ENCODE results near the gene SLC18A3. TPM values are rescaled to one million over a fixed set of nuclear protein-coding genes. Genes with fewer than 3 reads are reported as not detected.

The SLC18A3 gene
- total RNA-seq, 1 donor from 2014 or later, result not detected

GRCh38 chr10:49650724-49651034, 40.6 kb downstream of the SLC18A3 start:
- TF ChIP-seq, protein P1, sequence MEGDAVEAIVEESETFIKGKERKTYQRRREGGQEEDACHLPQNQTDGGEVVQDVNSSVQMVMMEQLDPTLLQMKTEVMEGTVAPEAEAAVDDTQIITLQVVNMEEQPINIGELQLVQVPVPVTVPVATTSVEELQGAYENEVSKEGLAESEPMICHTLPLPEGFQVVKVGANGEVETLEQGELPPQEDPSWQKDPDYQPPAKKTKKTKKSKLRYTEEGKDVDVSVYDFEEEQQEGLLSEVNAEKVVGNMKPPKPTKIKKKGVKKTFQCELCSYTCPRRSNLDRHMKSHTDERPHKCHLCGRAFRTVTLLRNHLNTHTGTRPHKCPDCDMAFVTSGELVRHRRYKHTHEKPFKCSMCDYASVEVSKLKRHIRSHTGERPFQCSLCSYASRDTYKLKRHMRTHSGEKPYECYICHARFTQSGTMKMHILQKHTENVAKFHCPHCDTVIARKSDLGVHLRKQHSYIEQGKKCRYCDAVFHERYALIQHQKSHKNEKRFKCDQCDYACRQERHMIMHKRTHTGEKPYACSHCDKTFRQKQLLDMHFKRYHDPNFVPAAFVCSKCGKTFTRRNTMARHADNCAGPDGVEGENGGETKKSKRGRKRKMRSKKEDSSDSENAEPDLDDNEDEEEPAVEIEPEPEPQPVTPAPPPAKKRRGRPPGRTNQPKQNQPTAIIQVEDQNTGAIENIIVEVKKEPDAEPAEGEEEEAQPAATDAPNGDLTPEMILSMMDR (conservative IDR thresholded peaks at IDR 0.05; ENCODE audit: low read depth, low read length), result no peak
- no peak for DNase-seq (ENCODE audit: low read depth)
- H3K4me3 ChIP-seq (ENCODE audit: low read depth, low read length), result no peak overlapping the region

- TF ChIP-seq, protein P1 (conservative IDR thresholded peaks at IDR 0.05; ENCODE audit: low read depth, low read length), result no peak
- H3K4me3 ChIP-seq (ENCODE audit: low read depth, low read length), result no peak overlapping the region
- DNase-seq (ENCODE audit: low read depth), result no peak
These were observed 41.1 kb downstream of the SLC18A3 start for GRCh38 chr10:49651039-49651835.

DNA sequence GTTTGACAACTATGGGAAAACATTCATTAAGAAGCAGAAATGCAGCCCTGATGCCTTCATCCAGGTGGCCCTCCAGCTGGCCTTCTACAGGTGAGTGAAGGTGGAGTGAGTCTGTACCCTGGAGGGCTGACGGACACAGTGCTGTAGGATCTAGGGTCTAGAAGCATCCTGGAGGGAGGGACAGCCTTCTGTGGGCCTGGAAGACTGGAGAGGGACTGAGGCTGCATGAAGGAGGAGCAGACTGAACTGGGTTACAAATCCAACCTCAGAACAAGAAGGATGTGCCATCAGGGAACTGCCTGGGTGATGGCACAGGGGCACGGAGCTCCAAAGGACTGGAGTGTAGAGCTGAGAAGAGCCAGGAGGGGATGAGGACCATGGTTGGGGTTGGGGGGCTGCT, 41.8 kb downstream of the SLC18A3 start:
- no peak for DNase-seq (ENCODE audit: low read depth)
- TF ChIP-seq, protein P1 (conservative IDR thresholded peaks at IDR 0.05; ENCODE audit: low read depth, low read length), result no peak
- no peak overlapping the region for H3K4me3 ChIP-seq (ENCODE audit: low read depth, low read length)

GRCh38 chr10:49652421-49653272, 42.5 kb downstream of the SLC18A3 start:
- TF ChIP-seq, protein P1 (conservative IDR thresholded peaks at IDR 0.05; ENCODE audit: low read depth, low read length), result no peak
- DNase-seq (ENCODE audit: low read depth), result no peak
- no peak overlapping the region for H3K4me3 ChIP-seq (ENCODE audit: low read depth, low read length)

DNA sequence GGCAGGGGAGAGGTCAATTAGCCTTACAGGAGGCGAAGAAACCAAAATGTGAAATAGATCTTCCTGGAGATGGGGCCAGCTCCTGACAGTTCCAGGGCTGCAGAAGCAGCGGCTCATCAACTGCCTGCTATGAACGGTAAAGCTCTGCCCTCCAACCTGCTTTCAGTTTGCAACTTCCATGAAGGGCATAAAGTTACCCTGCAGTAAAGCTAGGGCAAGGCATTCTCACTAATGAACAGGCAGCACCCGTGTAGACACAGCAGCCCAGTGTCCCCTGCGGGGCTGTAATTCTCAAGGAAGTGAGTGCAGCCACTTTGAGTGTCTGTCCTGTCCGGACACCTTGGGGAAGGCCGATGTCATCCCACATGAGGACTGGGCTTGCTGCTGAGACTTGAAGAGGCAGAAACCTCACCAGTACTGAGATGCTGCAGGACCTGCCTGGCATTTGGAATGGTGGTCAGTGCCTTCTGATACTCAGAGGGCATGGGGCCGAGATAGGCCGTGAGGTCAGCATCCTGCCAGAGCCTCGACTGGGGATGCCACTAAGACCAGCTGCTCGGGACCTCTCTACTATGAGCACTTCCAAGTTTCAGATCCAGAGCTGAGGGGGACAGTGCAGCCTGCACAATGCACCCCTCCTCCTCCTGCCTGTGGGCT, 43.3 kb downstream of the SLC18A3 start:
- H3K4me3 ChIP-seq (ENCODE audit: low read depth, low read length), result no peak overlapping the region
- no peak for DNase-seq (ENCODE audit: low read depth)
- TF ChIP-seq, protein P1 (conservative IDR thresholded peaks at IDR 0.05; ENCODE audit: low read depth, low read length), result no peak

GRCh38 chr10:49654036-49654693, 44.1 kb downstream of the SLC18A3 start:
- no peak overlapping the region for H3K4me3 ChIP-seq (ENCODE audit: low read depth, low read length)
- TF ChIP-seq, protein P1 (conservative IDR thresholded peaks at IDR 0.05; ENCODE audit: low read depth, low read length), result no peak
- no peak for DNase-seq (ENCODE audit: low read depth)

All from epithelial cell of proximal tubule (primary cell).